Erythroblast (primary cell): ENCODE measurements around the gene AMH.

Experiments
- DNase-seq, 2 experiments: peaks; one replicate each; lab custom pipeline; 2025; lab: John Stamatoyannopoulos, UW
- GATA1 ChIP-seq: IDR thresholded peaks from 2 replicates; pipeline ENCODE4 v1.6.1; 2011; ENCODE audit warnings: low read depth, mild to moderate bottlenecking, control low read depth, low read length, moderate library complexity
- POLR2A ChIP-seq: IDR thresholded peaks from 2 replicates; pipeline ENCODE4 v1.6.1; 2011; ENCODE audit warnings: mild to moderate bottlenecking, low read length

The AMH gene

DNA sequence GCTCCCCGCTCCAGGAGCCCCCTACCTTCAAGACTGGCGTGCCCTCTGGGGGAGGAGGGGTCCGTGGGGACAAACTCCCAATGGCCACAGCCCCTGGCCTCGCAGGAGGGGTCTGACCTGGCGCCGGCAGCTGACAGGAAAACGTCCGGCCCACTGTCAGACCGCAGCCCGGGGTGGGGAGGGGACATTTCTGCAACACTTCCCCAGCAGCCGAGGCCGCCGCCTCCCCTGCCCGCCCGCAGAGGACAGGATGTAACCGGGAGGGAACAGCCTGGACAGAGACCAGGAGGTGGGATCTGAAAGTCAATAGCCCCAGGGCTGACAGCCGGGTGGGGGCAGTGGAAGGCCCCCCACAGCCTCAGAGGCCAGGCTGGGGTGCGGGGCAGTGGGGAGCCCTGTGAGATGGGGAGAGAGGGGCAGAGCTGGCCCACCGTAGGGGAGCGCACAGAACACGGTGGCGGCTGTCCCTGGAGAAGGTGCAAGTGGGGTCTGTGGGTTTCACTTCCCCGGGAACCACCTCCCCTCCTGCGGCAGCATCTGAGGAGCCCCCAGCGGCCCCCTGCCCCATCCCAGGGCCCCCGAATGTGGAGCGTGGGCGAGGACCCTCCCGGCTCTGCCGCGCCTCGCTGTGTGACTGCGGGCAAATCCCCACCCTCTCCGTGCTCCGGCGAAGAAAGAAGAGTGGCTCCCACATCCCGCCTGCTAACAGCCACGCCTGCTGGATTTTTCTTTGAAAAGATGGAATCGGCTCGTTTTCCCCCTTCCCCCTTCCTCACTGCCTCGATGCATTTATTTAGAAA, 33.1 kb downstream of the AMH start, which contains the start of gene PEAK3:
PEAK3 (minus strand) TSS at position 114 of the 800 bp plus-strand sequence. CDS start 1,244 bp downstream, outside the sequence.
- DNase-seq: no peak
- TF ChIP-seq GATA1 (no peak), POLR2A (no peak)

DNA sequence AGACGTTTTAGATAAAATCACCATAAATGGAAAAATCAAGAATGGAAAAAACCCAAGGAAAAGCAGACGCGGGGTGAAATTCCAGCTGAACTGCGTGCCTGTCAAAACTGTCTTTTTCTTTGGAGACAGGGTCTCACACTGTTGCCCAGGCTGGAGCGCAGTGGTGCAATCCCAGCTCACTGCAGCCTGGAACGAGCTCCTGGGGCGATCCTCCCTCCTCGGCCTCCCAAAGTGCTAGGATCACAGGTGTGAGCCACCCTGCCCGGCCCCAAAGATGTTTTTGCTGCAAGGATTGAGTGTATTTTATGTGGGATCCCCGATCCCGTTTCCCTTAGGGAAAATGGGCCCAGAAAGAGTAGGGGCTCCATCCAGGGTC, 33.7 kb downstream of the AMH start:
- TF ChIP-seq GATA1 (no peak), POLR2A (no peak)
- no peak for DNase-seq

DNA sequence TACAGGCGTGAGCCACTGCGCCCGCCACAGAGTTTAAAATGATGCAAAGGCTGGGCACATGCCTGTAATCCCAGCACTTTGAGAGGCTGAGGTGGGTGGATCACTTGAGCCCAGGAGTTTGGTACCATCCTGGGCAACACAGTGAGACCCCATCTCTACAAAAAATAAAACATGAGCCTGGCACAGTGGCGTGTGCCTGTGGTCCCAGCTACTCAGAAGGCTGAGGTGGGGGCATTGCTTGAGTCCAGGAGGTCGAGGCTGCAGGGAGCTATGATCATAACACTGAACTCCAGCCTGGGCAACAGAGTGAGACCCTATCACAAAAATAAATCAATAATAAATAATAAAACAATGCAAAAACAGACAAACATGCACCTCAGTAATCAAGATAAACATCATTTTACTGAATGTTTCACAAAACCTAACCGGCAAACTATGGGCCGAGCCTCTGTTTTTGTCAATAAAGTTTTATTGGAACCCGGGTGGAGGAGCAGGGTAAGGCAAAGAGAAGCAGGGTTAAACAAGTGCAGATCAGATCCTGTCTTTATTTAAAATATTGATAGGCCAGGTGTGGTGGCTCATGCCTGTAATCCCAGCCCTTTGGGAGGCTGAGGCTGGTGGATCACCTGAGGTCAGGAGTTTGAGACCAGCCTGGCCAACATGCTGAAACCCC, 34.8 kb downstream of the AMH start:
- DNase-seq: no peak
- TF ChIP-seq POLR2A: no peak
- no peak for TF ChIP-seq GATA1

DNA sequence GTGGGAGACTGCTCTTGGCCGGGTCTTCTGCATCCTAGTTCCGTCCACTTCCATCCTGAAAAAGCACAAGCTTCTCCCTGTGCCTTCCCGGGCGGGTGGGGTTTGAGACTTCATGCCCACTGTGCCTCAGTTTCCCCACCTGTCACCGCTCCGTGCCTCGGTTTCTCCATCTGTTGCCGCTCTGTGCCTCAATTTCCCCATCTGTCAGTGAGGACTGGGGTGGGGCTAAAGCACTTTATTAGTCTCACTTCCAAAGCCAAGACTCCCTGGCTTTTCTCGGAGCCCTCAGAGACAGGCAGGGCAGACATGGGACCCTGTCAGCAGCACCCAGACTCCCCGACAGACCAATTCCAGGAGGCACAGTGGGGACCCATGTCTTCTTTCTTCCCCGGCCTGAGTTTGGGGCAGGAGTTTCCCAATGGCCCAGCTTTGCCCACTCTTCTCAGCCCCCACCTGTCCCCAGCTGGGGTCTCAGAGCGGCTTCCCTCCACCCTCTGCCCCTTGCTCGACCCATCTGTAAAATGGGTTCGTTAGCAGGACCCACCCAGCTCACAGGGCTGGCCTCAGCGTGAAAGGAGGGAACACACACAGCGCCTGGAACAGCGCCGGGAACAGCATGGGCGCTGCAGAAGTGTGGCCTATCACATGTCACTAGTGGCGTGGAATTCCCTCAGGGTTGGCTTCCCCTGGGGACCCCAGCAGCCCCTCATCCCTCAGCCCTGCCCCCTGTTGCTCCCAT, 37.4 kb downstream of the AMH start:
- no peak for DNase-seq
- TF ChIP-seq POLR2A (no peak), GATA1 (no peak)

DNA sequence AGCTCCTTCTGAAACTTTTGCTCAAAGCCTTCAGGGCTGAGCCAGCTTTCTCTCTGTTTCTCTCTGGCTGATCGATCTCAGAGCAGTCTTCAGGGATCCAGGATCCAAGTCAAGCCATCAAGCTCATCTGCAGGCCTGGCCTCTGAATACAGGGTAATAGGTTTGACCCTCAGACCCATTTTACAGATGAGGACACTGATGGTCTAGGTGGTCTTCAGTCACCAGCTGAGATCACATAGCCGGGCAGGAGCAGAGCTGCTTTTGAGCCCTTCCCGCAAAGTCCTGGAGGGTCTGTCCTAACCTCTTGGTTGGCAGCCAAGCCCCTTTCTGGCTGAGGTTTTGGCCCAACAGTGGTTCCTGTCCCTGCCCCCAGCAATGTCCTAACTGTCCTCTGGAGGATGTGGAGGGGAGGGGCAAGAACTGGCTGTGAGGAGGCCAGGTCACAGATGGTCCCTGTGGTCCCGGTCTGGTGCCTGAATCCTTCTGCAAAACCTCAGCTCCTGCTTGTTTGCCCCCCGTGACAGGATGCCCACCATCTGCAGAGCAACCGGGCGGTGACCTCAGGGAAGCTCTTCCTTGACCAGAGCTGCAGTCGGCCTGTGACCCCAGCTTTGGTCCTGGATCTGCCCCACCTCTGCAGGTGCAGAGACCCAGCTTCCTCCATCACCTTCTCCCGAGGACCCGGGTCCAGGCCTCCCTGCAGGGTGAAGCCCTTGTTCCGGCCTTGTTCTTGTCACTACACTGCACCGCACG, 38.6 kb downstream of the AMH start:
- no peak for DNase-seq
- no peak for TF ChIP-seq POLR2A
- no peak for TF ChIP-seq GATA1

DNA sequence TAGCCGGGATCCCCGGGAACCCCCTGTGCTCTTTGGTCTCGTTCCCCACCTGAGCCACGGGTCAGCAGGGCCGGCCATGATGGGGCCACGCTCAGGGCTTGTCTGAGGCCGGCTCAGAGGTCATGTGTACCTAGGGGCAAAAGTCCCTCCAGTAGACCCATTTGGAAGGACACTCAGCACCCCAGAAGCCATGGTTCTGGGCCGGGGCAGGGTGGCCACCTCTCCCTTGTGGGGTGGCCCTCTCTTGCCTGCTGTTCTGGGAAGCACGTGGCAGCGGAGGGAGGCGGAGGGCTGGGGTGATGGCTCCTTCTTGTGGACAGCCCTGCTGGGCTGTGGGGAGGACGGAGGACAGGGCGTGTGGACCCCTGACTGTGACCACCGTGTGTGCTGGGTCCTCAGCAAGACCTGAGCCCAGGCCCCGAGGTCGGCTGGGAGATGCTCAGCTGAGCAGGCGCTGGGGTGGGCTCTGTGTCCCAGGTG, 39.3 kb downstream of the AMH start:
- TF ChIP-seq GATA1 (no peak), POLR2A (no peak)
- no peak for DNase-seq

DNA sequence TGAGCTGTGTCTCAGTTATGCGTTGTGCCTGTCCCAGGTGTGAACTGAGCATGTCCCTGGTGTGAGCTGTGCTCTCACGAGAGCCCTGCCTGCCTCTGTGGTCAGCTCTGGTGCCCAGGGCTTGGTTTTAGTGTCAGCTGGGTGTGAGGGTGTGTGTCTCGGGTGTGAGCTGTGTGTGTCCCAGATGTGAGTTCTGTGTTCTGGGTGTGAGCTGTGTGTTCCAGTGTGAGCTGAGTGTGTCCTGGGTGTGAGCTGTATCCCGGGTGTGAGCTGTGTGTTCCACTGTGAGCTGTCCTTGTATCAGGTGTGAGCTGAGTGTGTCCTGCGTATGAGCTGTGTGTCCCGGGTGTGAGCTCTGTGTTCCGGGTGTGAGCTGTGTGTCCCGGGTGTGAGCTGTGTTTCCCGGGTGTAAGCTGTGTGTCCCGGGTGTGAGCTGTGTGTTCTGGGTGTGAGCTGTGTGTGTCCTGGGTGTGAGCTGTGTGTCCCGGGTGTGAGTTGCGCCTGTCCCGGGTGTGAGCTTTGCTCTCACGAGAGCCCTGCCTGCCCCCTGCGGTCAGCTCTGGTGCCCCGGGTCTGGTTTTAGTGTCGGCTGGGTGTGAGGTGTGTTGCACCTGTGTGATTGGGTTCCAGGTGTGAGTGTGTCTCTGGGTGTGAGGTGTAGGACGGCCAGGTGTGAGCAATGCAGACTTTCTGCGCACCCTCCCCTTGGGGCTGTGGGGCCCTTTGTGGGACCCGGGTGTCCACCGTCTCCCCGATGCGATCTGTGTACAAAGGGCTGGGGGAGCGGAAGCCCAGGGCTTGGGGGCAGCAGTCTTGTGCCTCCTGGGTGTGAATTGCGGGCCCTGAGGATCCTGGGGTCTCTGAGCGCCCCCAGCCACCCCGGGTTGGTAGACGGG, 39.9 kb downstream of the AMH start:
- TF ChIP-seq POLR2A: no peak
- DNase-seq: no peak

DNA sequence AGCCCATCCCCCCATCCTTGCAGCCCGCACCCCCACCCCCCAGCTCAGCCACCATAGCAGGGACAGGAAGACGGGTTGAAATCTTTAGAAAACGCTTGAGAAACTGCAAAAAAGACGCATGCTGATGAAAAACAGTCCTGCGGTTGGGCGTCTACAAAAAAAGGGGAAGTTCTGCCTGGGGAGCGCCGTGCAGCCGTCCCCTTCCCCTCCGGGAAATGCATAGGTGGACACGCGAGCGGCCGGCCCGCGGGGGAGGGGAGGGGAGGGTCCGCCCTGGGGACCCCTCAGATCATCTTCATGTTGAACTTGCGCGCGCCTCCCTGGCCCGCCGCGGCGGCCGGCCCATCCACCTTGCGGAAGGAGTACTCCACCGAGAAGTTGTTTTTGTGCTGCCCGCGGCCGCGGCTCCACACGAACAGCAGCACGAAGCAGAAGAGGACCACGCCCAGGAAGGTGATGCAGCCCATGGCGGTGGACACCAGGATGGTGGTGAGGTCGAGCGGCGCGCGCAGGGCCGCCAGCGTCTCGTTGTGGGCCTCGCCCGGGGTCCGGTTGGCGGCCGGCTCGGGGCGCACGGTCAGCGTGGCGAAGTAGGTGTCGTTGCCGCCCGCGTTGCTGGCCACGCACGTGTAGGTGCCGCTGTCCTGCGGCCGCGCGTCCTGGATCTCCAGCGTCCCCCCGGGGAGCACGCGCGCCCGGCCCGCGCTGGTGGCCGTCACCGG, 40.8 kb downstream of the AMH start:
- TF ChIP-seq POLR2A (no peak), GATA1 (no peak)
- DNase-seq: no peak

DNA sequence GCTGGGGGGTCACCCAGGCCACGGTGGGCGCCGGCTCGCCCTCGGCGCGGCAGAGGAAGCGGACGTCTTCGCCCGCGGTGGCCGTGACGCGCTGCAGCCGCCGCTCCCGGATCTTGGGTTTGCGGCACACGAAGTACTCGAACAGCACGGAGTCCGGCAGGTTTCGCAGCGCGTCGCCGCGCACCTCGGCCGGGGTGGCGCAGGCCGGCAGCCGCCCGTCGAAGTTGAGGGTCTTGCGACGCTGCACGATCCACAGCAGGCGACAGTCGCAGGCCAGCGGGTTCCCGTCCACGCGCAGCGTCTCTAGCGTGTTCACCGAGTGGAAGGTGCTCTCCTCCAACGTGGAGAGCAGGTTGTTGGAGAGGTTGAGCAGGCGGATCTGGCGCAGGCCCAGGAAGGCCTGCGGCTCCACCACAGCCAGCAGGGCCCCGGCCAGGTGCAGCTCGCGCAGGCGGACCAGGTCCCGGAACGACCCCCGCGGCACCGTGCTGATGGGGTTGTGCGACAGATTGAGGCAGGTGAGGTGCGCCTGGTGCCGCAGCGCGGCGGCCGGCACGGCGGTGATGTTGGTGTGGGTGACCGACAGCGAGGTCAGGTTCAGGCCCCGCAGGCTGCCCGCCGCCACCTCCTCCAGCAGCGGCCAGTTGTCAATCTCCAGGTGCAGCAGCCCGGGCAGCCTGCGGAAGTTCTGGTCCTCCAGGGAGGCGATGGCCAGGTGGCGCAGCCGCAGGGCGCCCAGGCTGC, 41.5 kb downstream of the AMH start:
- DNase-seq: no peak
- TF ChIP-seq GATA1 (no peak), POLR2A (no peak)

DNA sequence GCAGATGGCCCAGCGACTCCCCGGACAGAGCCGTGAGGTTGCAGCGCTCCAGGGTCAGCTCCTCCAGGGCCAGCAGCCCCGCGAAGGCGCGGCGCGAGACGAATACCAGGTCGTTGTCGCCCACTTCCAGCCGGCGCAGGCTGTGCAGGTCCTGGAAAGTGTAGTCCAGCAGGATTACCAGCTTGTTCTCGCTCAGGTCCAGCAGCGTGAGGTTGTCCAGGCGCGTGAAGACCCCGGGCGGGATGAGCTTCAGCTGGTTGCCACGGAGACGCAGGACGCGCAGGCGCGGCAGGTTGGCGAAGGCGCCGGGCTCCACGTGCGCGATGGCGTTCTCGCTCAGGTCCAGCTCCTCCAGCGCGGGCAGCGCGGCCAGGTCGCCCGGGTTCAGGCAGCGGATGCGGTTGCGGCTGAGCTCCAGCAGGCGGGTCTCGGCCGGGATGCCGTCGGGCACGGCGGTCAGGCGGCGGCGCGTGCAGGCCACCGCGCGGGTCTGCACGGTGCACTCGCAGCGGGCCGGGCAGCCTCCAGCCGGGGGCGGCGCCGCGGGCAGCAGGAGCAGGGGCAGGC, 42.1 kb downstream of the AMH start:
- TF ChIP-seq POLR2A (no peak), GATA1 (no peak)

More for the DNA sequence above, 42.1 kb downstream of the AMH start:
- DNase-seq: no peak
